ENCODE data around the gene MYO3B.

Gene MYO3B

GRCh38 chr2:170375192-170375591, 197.2 kb downstream of the MYO3B start:
- DNase-seq: no peak

GRCh38 chr2:170377500-170378207, 199.7 kb downstream of the MYO3B start:
- DNase-seq: no peak

GRCh38 chr2:170380267-170380666, 202.3 kb downstream of the MYO3B start:
- no peak for DNase-seq

GRCh38 chr2:170381678-170382077, 203.7 kb downstream of the MYO3B start:
- no peak for DNase-seq

- DNase-seq: no peak
Measured at GRCh38 chr2:170386554-170386953, 208.6 kb downstream of the MYO3B start.

GRCh38 chr2:170391018-170391417, 213.1 kb downstream of the MYO3B start:
- no peak for DNase-seq

- no peak for DNase-seq
Measured at GRCh38 chr2:170391697-170392096, 213.8 kb downstream of the MYO3B start.

- no peak for DNase-seq
Measured at GRCh38 chr2:170393861-170394498, 216.0 kb downstream of the MYO3B start.

- DNase-seq: no peak
Measured at GRCh38 chr2:170394641-170395387, 216.9 kb downstream of the MYO3B start.

- DNase-seq: no peak
Measured at GRCh38 chr2:170396799-170397459, 219.0 kb downstream of the MYO3B start.

- DNase-seq: no peak
Measured at GRCh38 chr2:170401187-170401586, 223.2 kb downstream of the MYO3B start.

- no peak for DNase-seq
Measured at GRCh38 chr2:170404846-170405245, 226.9 kb downstream of the MYO3B start.

GRCh38 chr2:170405326-170405725, 227.4 kb downstream of the MYO3B start:
- no peak for DNase-seq

GRCh38 chr2:170408461-170409163, 230.7 kb downstream of the MYO3B start:
- DNase-seq: no peak

- peak; percentile 20 for DNase-seq
Measured at GRCh38 chr2:170409164-170409535, 231.2 kb downstream of the MYO3B start.

- DNase-seq: no peak
Measured at GRCh38 chr2:170411660-170412059, 233.7 kb downstream of the MYO3B start.

GRCh38 chr2:170420961-170421687, 243.2 kb downstream of the MYO3B start:
- no peak for DNase-seq

GRCh38 chr2:170423919-170424318, 246.0 kb downstream of the MYO3B start:
- no peak for DNase-seq

GRCh38 chr2:170425281-170425751, 247.4 kb downstream of the MYO3B start:
- DNase-seq: no peak

- no peak for DNase-seq
Measured at GRCh38 chr2:170428868-170429267, 250.9 kb downstream of the MYO3B start.

GRCh38 chr2:170432823-170433222, 254.9 kb downstream of the MYO3B start:
- no peak for DNase-seq

GRCh38 chr2:170433448-170433847, 255.5 kb downstream of the MYO3B start:
- DNase-seq: no peak

All from NCI-H1436 treated with DMSO at 0.1 percent for 48 hours (cell line).